Liver (tissue), 2 donors: ENCODE measurements around the gene NPAS1.

Experiments used
- CTCF ChIP-seq: fragments of 150-350 bp; IDR thresholded peaks from 2 replicates; pipeline ENCODE4 v1.5.1; 2017; ENCODE audit warnings: improper control_type of control experiment, low read depth, low read length; ENCODE audit not compliant: missing input control
- YY1 ChIP-seq: IDR thresholded peaks from 2 replicates; pipeline ENCODE4 v1.6.1; 2016; ENCODE audit warnings: antibody characterized with exemption, mild to moderate bottlenecking
- donor health status: healthy.

DNA sequence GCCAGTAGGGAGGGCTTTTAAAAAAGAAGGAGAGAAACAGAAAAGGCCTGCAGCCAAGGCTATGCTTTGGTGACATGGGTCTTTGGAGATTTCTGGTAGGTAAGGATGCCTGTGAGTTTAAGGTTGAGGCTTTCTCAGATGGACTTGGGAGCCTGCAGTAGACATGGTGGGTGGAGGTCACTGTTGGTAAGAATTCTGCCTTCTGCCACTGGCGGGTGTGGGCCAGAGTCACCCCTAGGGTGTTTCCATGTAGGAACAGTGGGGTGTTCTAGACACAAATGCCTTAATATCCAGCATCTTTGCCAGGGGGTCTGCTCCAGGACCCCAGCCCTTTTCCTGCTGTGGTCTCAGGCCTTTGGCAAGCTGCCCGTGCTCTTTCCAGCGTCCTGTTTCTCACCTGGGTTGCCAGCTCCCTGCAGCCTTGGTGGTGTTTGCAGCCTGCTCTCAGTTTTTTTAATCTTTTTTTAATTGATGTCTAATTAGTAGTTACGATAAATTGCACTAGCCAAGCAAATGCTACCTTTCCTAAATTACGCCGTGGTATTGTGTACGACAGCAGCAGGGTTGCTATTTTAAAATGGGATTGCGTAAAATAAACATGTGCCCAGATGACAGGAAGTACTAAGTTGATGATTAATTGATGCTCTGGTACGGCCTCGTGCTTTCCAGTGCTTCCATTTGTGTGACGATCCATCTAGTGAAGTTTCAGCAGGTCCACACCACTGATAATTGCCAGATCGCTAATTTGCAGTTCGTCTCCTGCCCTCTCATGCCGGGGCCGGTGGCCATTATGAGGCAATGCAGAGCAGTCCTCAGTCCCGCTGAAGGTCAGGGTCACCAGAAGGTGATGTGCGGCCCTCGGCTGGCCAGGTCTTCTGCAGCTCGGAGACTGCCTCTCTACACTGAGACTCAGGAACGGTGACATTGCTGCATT is 35.3 kb upstream of the NPAS1 start:
- TF ChIP-seq YY1 (peak; percentile 95), CTCF (no peak)
